Retinal pigment epithelial cell (primary cell): ENCODE results near the gene PRXL2C.

ENCODE experiments used
- DNase-seq: peaks from one replicate; pipeline ENCODE4 v3.0.0-alpha.2; 2010; ENCODE audit warnings: low read depth
- H3K4me3 ChIP-seq: 2 replicates; pipeline ENCODE4 v1.5.1; 2011; ENCODE audit warnings: mild to moderate bottlenecking, low read length, control low read depth, moderate library complexity
- CTCF ChIP-seq: conservative IDR thresholded peaks from 2 replicates; pipeline ENCODE4 v1.5.1; 2011; ENCODE audit warnings: low read depth, low read length, control low read depth, inconsistent platforms

PRXL2C gene

GRCh38 chr9:96609732-96610131 is 45.4 kb downstream of the PRXL2C start:
- H3K4me3 ChIP-seq: no peak overlapping the region
- TF ChIP-seq CTCF: no peak
- DNase-seq: no peak

GRCh38 chr9:96607971-96608370 is 47.1 kb downstream of the PRXL2C start:
- H3K4me3 ChIP-seq: no peak overlapping the region
- no peak for TF ChIP-seq CTCF
- DNase-seq: no peak

- no peak for DNase-seq
- no peak overlapping the region for H3K4me3 ChIP-seq
- TF ChIP-seq CTCF: no peak
These were observed 49.8 kb downstream of the PRXL2C start for GRCh38 chr9:96605328-96605727.

DNA sequence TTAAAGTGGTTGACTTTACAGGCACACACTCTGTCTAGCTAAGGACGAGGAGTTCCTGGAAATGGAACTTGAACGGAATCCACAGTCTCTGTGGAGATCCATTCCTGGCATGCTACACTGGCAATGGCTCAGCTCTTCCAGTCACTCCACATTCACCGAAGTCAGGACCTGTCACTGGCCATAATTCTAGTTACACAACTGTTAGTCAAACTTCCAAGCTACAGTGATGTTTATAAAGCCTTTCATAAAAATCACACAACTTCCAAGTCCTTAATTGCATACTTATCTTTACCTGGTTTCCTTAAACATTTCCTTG is 51.2 kb downstream of the PRXL2C start:
- TF ChIP-seq CTCF: no peak

GRCh38 chr9:96603305-96604003 is 51.7 kb downstream of the PRXL2C start:
- H3K4me3 ChIP-seq: peak overlapping the region; percentile 26
- no peak for TF ChIP-seq CTCF
- peak; percentile 76 for DNase-seq

More for the DNA sequence above, 51.2 kb downstream of the PRXL2C start:
- H3K4me3 ChIP-seq: peak overlapping the region; percentile 26
- DNase-seq: no peak

GRCh38 chr9:96599298-96599697 is 55.8 kb downstream of the PRXL2C start:
- no peak for DNase-seq
- no peak for TF ChIP-seq CTCF
- H3K4me3 ChIP-seq: no peak overlapping the region

DNA sequence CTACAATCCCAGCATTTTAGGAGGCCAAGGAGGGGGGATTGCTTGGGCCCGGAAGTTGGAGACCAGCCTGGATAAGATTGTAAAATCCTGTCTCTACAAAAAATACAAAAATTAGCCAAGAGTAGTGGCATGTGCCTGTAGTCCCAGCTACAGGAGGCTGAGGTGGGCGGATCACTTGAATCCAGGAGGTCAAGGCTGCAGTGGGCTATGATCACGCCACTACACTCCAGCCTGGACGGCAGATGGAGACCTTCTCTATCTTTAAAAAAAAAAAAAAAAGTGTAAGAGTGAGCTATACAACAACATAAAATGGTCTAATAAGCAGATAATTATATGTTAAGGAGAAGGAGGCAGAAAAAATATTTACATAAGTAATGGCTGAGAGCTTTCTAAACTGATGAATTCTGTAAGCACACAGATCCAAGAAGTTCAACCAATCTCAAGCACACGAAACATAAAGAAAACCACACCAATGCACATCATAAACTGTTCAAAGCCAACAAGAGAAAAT is 58.5 kb downstream of the PRXL2C start:
- TF ChIP-seq CTCF: no peak
- DNase-seq: no peak
- no peak overlapping the region for H3K4me3 ChIP-seq
